HEK293 (cell line): Measurements from ENCODE around the gene DPF3.
A peak's percentile ranks its signal among the peaks of the same experiment; 100 is the strongest.

Experiments
- CTCF ChIA-PET: fragments of 350-600 bp; formaldehyde crosslinking; extraction: SDS; loops from one replicate; lab custom pipeline; 2021; ENCODE audit warnings: antibody characterized with exemption; lab: Yijun Ruan, JAX
- POLR2A ChIA-PET: fragments of 300-600 bp; formaldehyde crosslinking; extraction: SDS; loops from one replicate; lab custom pipeline; 2020; ENCODE audit warnings: antibody characterized with exemption, inconsistent platforms; lab: Yijun Ruan, JAX
- H3K27ac ChIP-seq: fragments of 200-500 bp; sonication (Bioruptor generic); 2 replicates; pipeline ENCODE4 v1.5.1; 2014; ENCODE audit warnings: low read depth, low read length, control low read depth, inconsistent platforms; ENCODE audit errors: extremely low read depth
- H3K36me3 ChIP-seq, 2 experiments: fragments of 200-500 bp in 1 of 2; sonication (Bioruptor generic) in 1 of 2; 1 replicate in 1 of 2; 2 replicates in 1 of 2; pipeline ENCODE4 v1.5.1; 2014 to 2017; ENCODE audit warnings: inconsistent platforms in 2 of 2, low read length in 2 of 2; ENCODE audit not compliant: control insufficient read depth in 2 of 2, insufficient read depth in 1 of 2
- H3K4me1 ChIP-seq: fragments of 200-500 bp; sonication (Bioruptor generic); 2 replicates; pipeline ENCODE4 v1.5.1; 2014; ENCODE audit warnings: mild to moderate bottlenecking, low read length, inconsistent platforms; ENCODE audit not compliant: control insufficient read depth, insufficient read depth
- H3K4me3 ChIP-seq: 2 replicates; pipeline ENCODE4 v1.5.1; 2011; ENCODE audit warnings: low read depth, mild to moderate bottlenecking, control low read depth, low read length, moderate library complexity
- H3K9me3 ChIP-seq: fragments of 200-500 bp; sonication (Bioruptor generic); 2 replicates; pipeline ENCODE4 v1.5.1; 2014; ENCODE audit warnings: low read depth, low read length, inconsistent platforms; ENCODE audit not compliant: control insufficient read depth, insufficient read depth
- AEBP2 ChIP-seq: fragments of 450-650 bp; formaldehyde crosslinking; IDR thresholded peaks from 2 replicates; pipeline ENCODE4 v1.5.1; 2016; ENCODE audit warnings: missing biosample characterization, missing genetic modification characterization, borderline replicate concordance
- ATF2 ChIP-seq: fragments of 450-650 bp; formaldehyde crosslinking; IDR thresholded peaks from 2 replicates; pipeline ENCODE4 v1.5.1; 2016; ENCODE audit warnings: missing biosample characterization, missing genetic modification characterization, low read depth
- GLIS2 ChIP-seq: fragments of 450-650 bp; formaldehyde crosslinking; IDR thresholded peaks from 2 replicates; pipeline ENCODE4 v1.5.1; 2016; ENCODE audit warnings: missing biosample characterization, missing genetic modification characterization
- INSM2 ChIP-seq: fragments of 450-650 bp; formaldehyde crosslinking; IDR thresholded peaks from 2 replicates; pipeline ENCODE4 v1.5.1; 2016; ENCODE audit warnings: missing biosample characterization, missing genetic modification characterization
- KLF16 ChIP-seq: fragments of 450-650 bp; formaldehyde crosslinking; IDR thresholded peaks from 2 replicates; pipeline ENCODE4 v1.5.1; 2017; ENCODE audit warnings: missing biosample characterization, missing genetic modification characterization
- MZF1 ChIP-seq: fragments of 450-650 bp; formaldehyde crosslinking; IDR thresholded peaks from 2 replicates; pipeline ENCODE4 v1.5.1; 2017; ENCODE audit warnings: missing biosample characterization, missing genetic modification characterization, borderline replicate concordance
- PRDM1 ChIP-seq: fragments of 450-650 bp; formaldehyde crosslinking; IDR thresholded peaks from 2 replicates; pipeline ENCODE4; 2016; ENCODE audit warnings: missing biosample characterization, missing genetic modification characterization
- YY1 ChIP-seq: fragments of 450-650 bp; formaldehyde crosslinking; IDR thresholded peaks from 2 replicates; pipeline ENCODE4 v1.5.1; 2018; ENCODE audit warnings: missing biosample characterization, missing genetic modification characterization
- ZBTB17 ChIP-seq: fragments of 450-650 bp; formaldehyde crosslinking; IDR thresholded peaks from 2 replicates; pipeline ENCODE4 v1.5.1; 2016; ENCODE audit warnings: missing biosample characterization, missing genetic modification characterization
- ZBTB26 ChIP-seq: fragments of 450-650 bp; formaldehyde crosslinking; optimal IDR thresholded peaks from 2 replicates; pipeline ENCODE3; 2016; ENCODE audit warnings: missing biosample characterization, mild to moderate bottlenecking, missing genetic modification characterization
- ZBTB44 ChIP-seq: fragments of 450-650 bp; IDR thresholded peaks from 2 replicates; pipeline ENCODE4 v1.5.1; 2018; ENCODE audit warnings: missing biosample characterization, mild to moderate bottlenecking, missing genetic modification characterization
- ZBTB6 ChIP-seq: fragments of 450-650 bp; formaldehyde crosslinking; IDR thresholded peaks from 2 replicates; pipeline ENCODE4 v1.5.1; 2017; ENCODE audit warnings: missing biosample characterization, missing genetic modification characterization
- ZEB2 ChIP-seq: fragments of 450-650 bp; formaldehyde crosslinking; IDR thresholded peaks from 2 replicates; pipeline ENCODE4 v1.5.1; 2016; ENCODE audit warnings: missing biosample characterization, missing genetic modification characterization
- ZFP69B ChIP-seq: fragments of 450-650 bp; formaldehyde crosslinking; IDR thresholded peaks from 2 replicates; pipeline ENCODE4 v1.5.1; 2016; ENCODE audit warnings: missing biosample characterization, missing genetic modification characterization
- ZNF114 ChIP-seq: fragments of 450-650 bp; formaldehyde crosslinking; IDR thresholded peaks from 2 replicates; pipeline ENCODE4 v1.5.0; 2017; ENCODE audit warnings: missing biosample characterization, missing genetic modification characterization
- ZNF138 ChIP-seq: fragments of 450-650 bp; formaldehyde crosslinking; IDR thresholded peaks from 2 replicates; pipeline ENCODE4 v1.5.1; 2016; ENCODE audit warnings: missing biosample characterization, missing genetic modification characterization, borderline replicate concordance
- ZNF140 ChIP-seq: fragments of 450-650 bp; formaldehyde crosslinking; IDR thresholded peaks from 2 replicates; pipeline ENCODE4 v1.5.1; 2016; ENCODE audit warnings: missing biosample characterization, missing genetic modification characterization
- ZNF221 ChIP-seq: fragments of 450-650 bp; formaldehyde crosslinking; IDR thresholded peaks from 2 replicates; pipeline ENCODE4 v1.5.1; 2017; ENCODE audit warnings: missing biosample characterization, missing genetic modification characterization, borderline replicate concordance
- ZNF223 ChIP-seq: fragments of 450-650 bp; formaldehyde crosslinking; IDR thresholded peaks from 2 replicates; pipeline ENCODE4 v1.5.1; 2016; ENCODE audit warnings: missing biosample characterization, missing genetic modification characterization
- ZNF24 ChIP-seq: fragments of 450-650 bp; formaldehyde crosslinking; IDR thresholded peaks from 2 replicates; pipeline ENCODE4 v1.5.1; 2016; ENCODE audit warnings: missing biosample characterization, missing genetic modification characterization
- ZNF335 ChIP-seq: fragments of 450-650 bp; formaldehyde crosslinking; conservative IDR thresholded peaks from 2 replicates; pipeline ENCODE4 v1.5.1; 2016; ENCODE audit warnings: missing biosample characterization, missing genetic modification characterization
- ZNF37A ChIP-seq: fragments of 450-650 bp; IDR thresholded peaks from 2 replicates; pipeline ENCODE4 v1.5.1; 2018; ENCODE audit warnings: missing biosample characterization, missing genetic modification characterization
- ZNF530 ChIP-seq: fragments of 450-650 bp; formaldehyde crosslinking; IDR thresholded peaks from 2 replicates; pipeline ENCODE4 v1.5.1; 2016; ENCODE audit warnings: low read depth, missing biosample characterization, missing genetic modification characterization
- ZNF549 ChIP-seq: fragments of 450-650 bp; IDR thresholded peaks from 2 replicates; pipeline ENCODE4 v1.5.1; 2018; ENCODE audit warnings: missing biosample characterization, missing genetic modification characterization, mild to moderate bottlenecking, inconsistent platforms, moderate library complexity
- ZNF610 ChIP-seq: fragments of 450-650 bp; formaldehyde crosslinking; IDR thresholded peaks from 2 replicates; pipeline ENCODE4 v1.5.1; 2016; ENCODE audit warnings: missing biosample characterization, missing genetic modification characterization, borderline replicate concordance
- ZNF837 ChIP-seq: fragments of 450-650 bp; formaldehyde crosslinking; IDR thresholded peaks from 2 replicates; pipeline ENCODE4 v1.5.1; 2016; ENCODE audit warnings: missing biosample characterization, missing genetic modification characterization
- ZSCAN16 ChIP-seq: fragments of 450-650 bp; formaldehyde crosslinking; IDR thresholded peaks from 2 replicates; pipeline ENCODE4 v1.5.1; 2016; ENCODE audit warnings: missing biosample characterization, missing genetic modification characterization

The DPF3 gene

GRCh38 chr14:72894623-72895378, 900 bp upstream of the DPF3 start (continued):
- TF ChIP-seq ZBTB26, result peak; percentile 42
- no peak for TF ChIP-seq KLF16 (tag by site-specific recombination)
- TF ChIP-seq ZNF335 (tag by site-specific recombination), result peak; percentile 83
- peak; percentile 76 for TF ChIP-seq ZBTB6 (tag by site-specific recombination)
- no peak for TF ChIP-seq ZNF221 (tag by site-specific recombination)
- TF ChIP-seq ZNF837 (tag by site-specific recombination), result no peak

- H3K4me1 ChIP-seq, result 0 out of 2 replicates have a peak, but pooled peaks cover 5% of the 10 kb centered on the region
- H3K9me3 ChIP-seq, result no peaks in the 10 kb centered on the region
- no peak overlapping the region for H3K27ac ChIP-seq
- CTCF ChIA-PET, result interaction anchor here (0.6 to 2.2 kb wide), 4 partner anchors 10 to 377 kb away, joined by 3 to 12 read pairs (median 4); no protein-coding TSS in a partner anchor
- H3K36me3 ChIP-seq, result no peaks in the 10 kb centered on the region
- peak overlapping the region; percentile 51 for H3K4me3 ChIP-seq
- POLR2A ChIA-PET, result interaction anchor here (0.8 to 1.9 kb wide), 4 partner anchors 16 to 380 kb away, joined by 3 to 7 read pairs (median 4); partner anchors contain the start of gene DCAF4
- TF ChIP-seq ZNF138 (tag by site-specific recombination), result no peak
- no peak for TF ChIP-seq ATF2
- TF ChIP-seq AEBP2, result no peak
- no peak for TF ChIP-seq ZBTB17
- TF ChIP-seq ZFP69B (tag by site-specific recombination), result 0 out of 2 replicates have a peak, but pooled peaks have one; percentile 8
- no peak for TF ChIP-seq ZNF223 (tag by site-specific recombination)
- TF ChIP-seq MZF1 (tag by site-specific recombination), result 0 out of 2 replicates have a peak, but pooled peaks have one; percentile 57
- TF ChIP-seq ZSCAN16 (tag by site-specific recombination), result no peak
- TF ChIP-seq GLIS2 (tag by site-specific recombination), result no peak
- no peak for TF ChIP-seq YY1 (tag by site-specific recombination)
- no peak for TF ChIP-seq ZBTB44 (tag by site-specific recombination)
- TF ChIP-seq ZNF24 (tag by site-specific recombination), result 0 out of 2 replicates have a peak, but pooled peaks have one; percentile 19
- no peak for TF ChIP-seq PRDM1 (tag by site-specific recombination)
- TF ChIP-seq INSM2, result no peak
- TF ChIP-seq ZBTB6 (tag by site-specific recombination), result no peak
- no peak for TF ChIP-seq ZNF549
- TF ChIP-seq ZNF114 (tag by site-specific recombination), result no peak
- no peak for TF ChIP-seq ZNF140 (tag by site-specific recombination)
- TF ChIP-seq ZNF610 (tag by site-specific recombination), result no peak
- no peak for TF ChIP-seq ZNF530 (tag by site-specific recombination)
- TF ChIP-seq ZNF37A, result no peak; the same call in 1 of the 2 replicates
- no peak for TF ChIP-seq ZEB2
Observed at GRCh38 chr14:72894323-72894622, 372 bp upstream of the DPF3 start.
